Epithelial cell of proximal tubule (primary cell): ENCODE measurements around the gene ESPN. TPM values are rescaled to one million over a fixed set of nuclear protein-coding genes. Genes with fewer than 3 reads are reported as not detected.

Experiments used
- DNase-seq: peaks from one replicate; pipeline ENCODE4 v3.0.0-alpha.2; 2011; ENCODE audit warnings: low read depth
- H3K4me3 ChIP-seq: 2 replicates; pipeline ENCODE4 v1.5.1; 2011; ENCODE audit warnings: low read depth, mild to moderate bottlenecking, low read length
- total RNA-seq: library from RNA; depleted of rRNA; stranded (reverse); fragments of >200 nt; gene quantifications from 2 replicates; pipeline ENCODE4 v1.2.3, GENCODE V29; 2015
- TF ChIP-seq, protein P1 (sequence below): conservative IDR thresholded peaks from 2 replicates; pipeline ENCODE4 v1.5.1; 2012; ENCODE audit warnings: low read depth, mild to moderate bottlenecking, low read length

The ESPN gene
- total RNA-seq, 1 donor from 2014 or later = not detected

- TF ChIP-seq, protein P1, sequence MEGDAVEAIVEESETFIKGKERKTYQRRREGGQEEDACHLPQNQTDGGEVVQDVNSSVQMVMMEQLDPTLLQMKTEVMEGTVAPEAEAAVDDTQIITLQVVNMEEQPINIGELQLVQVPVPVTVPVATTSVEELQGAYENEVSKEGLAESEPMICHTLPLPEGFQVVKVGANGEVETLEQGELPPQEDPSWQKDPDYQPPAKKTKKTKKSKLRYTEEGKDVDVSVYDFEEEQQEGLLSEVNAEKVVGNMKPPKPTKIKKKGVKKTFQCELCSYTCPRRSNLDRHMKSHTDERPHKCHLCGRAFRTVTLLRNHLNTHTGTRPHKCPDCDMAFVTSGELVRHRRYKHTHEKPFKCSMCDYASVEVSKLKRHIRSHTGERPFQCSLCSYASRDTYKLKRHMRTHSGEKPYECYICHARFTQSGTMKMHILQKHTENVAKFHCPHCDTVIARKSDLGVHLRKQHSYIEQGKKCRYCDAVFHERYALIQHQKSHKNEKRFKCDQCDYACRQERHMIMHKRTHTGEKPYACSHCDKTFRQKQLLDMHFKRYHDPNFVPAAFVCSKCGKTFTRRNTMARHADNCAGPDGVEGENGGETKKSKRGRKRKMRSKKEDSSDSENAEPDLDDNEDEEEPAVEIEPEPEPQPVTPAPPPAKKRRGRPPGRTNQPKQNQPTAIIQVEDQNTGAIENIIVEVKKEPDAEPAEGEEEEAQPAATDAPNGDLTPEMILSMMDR = no peak
- H3K4me3 ChIP-seq = peak overlapping the region; percentile 73
- DNase-seq = no peak
These were observed 71.8 kb downstream of the ESPN start for GRCh38 chr1:6496365-6496721.

GRCh38 chr1:6496890-6497214 lies 72.3 kb downstream of the ESPN start:
- no peak for DNase-seq
- TF ChIP-seq, protein P1 = no peak
- H3K4me3 ChIP-seq = peak overlapping the region; percentile 73

GRCh38 chr1:6497215-6497866 lies 72.8 kb downstream of the ESPN start:
- peak overlapping the region; percentile 73 for H3K4me3 ChIP-seq
- TF ChIP-seq, protein P1 = no peak
- no peak for DNase-seq

DNA sequence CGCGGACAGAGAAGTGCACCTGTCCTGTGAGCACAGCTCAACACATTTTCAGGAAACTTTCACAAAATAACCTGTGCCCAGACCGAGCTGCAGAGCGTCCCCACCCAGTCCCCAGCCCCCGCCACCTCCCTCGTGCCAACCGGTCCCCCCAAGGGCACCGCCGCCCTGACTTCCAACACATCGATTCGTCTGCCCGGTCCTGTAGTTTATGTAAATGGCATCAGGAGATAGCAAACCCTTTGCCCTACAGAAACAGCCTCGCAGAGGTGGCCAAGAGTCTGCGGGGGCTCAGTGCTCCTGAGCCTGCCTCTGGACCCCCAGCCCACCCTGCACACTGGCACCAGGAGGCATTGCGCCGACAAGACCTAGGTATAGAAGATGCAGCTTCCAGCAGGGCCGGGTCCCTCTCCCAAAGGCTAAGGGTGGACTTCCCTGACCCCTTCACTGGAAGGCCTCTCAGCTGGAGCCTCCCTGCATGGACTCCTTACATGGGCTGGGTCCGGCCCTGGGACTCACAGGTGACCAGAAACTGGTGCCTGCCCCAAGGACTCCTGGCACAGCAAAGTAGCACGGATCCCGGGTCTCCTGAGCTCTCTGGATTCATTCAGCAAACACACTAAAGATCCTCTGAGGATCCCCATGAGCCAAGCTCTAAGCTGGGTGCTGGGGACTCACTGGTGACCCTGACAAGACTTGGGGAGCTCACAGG lies 73.4 kb downstream of the ESPN start:
- TF ChIP-seq, protein P1 = no peak
- DNase-seq = no peak
- peak overlapping the region; percentile 73 for H3K4me3 ChIP-seq

- no peak for DNase-seq
- TF ChIP-seq, protein P1 = no peak
- H3K4me3 ChIP-seq = no peak overlapping the region
These were observed 74.1 kb downstream of the ESPN start for GRCh38 chr1:6498576-6499111.

- TF ChIP-seq, protein P1 = no peak
- no peak for DNase-seq
These were observed 74.7 kb downstream of the ESPN start for GRCh38 chr1:6499296-6499695.

More at GRCh38 chr1:6499296-6499695, 74.7 kb downstream of the ESPN start:
- no peak overlapping the region for H3K4me3 ChIP-seq
